ENCODE measurements around the gene SUGT1.
"Not testable (repeated sequence)": the region's sequence is repeated elsewhere in the genome, so short reads cannot be mapped to it uniquely, and the experiment has no call there.

Gene SUGT1

DNA sequence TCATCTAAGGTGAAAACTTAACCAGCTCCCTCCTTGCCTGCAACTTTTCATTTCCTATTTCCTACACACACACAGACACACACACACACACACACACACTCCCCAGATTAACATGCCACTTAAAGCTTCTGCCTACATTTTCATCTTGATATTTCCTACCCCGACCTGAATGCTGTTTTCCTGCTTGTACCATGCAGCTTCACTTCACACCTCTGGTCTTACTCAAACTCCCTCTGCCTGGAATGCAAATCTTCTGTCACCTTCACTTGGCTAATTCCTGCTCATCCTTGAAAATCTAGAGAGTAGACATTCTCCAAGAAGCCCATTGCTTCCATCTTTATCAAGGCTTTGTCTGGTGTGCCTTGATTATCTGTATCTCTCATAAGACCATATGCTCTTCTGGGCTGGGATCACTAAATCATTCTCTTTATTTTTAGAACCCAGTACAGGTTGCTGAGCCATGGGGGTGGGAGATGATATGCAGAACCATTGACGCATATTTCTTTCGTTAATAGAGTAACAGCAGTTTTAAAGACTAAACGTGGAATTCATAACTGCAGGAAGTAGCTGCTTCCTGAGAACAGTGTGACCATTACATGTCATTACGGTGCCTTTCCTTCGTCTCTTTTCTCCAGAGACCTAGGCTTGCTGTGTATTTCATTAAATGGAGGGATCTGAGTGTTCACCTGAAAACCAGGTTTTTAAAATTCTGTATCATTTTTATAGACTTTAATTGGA lies 49.3 kb downstream of the SUGT1 start:
- Mint-ChIP-seq H3K9me3 (no peaks in the 10 kb centered on the region), H3K27ac (no peak overlapping the region), H3K4me1 (ENCODE audit: low read depth) (peaks cover 2% of the 10 kb centered on the region), H3K27me3 (no peaks in the 10 kb centered on the region), H3K36me3 (ENCODE audit: low read depth) (peaks cover 27% of the 10 kb centered on the region), H3K4me3 (no peak overlapping the region)
- no peak for DNase-seq

GRCh38 chr13:52703482-52703881 lies 50.8 kb downstream of the SUGT1 start:
- H3K9me3 Mint-ChIP-seq: no peaks in the 10 kb centered on the region
- no peak overlapping the region for H3K27ac Mint-ChIP-seq
- H3K27me3 Mint-ChIP-seq: no peaks in the 10 kb centered on the region
- H3K4me1 Mint-ChIP-seq (ENCODE audit: low read depth): peaks cover 2% of the 10 kb centered on the region
- no peak overlapping the region for H3K4me3 Mint-ChIP-seq
- peaks cover 11% of the 10 kb centered on the region for H3K36me3 Mint-ChIP-seq (ENCODE audit: low read depth)
- DNase-seq: no peak

- no peaks in the 10 kb centered on the region for H3K9me3 Mint-ChIP-seq
- no peak for DNase-seq
- H3K27ac Mint-ChIP-seq: no peak overlapping the region
- H3K4me3 Mint-ChIP-seq: no peak overlapping the region
- no peaks in the 10 kb centered on the region for H3K27me3 Mint-ChIP-seq
- no peaks in the 10 kb centered on the region for H3K36me3 Mint-ChIP-seq (ENCODE audit: low read depth)
- H3K4me1 Mint-ChIP-seq (ENCODE audit: low read depth): peaks cover 2% of the 10 kb centered on the region
Observed at GRCh38 chr13:52706081-52706480, 53.4 kb downstream of the SUGT1 start.

GRCh38 chr13:52707375-52707774 lies 54.7 kb downstream of the SUGT1 start:
- no peak overlapping the region for H3K27ac Mint-ChIP-seq
- no peaks in the 10 kb centered on the region for H3K4me1 Mint-ChIP-seq (ENCODE audit: low read depth)
- H3K27me3 Mint-ChIP-seq: no peaks in the 10 kb centered on the region
- H3K9me3 Mint-ChIP-seq: no peaks in the 10 kb centered on the region
- DNase-seq: no peak
- H3K36me3 Mint-ChIP-seq (ENCODE audit: low read depth): no peaks in the 10 kb centered on the region
- H3K4me3 Mint-ChIP-seq: no peak overlapping the region

DNA sequence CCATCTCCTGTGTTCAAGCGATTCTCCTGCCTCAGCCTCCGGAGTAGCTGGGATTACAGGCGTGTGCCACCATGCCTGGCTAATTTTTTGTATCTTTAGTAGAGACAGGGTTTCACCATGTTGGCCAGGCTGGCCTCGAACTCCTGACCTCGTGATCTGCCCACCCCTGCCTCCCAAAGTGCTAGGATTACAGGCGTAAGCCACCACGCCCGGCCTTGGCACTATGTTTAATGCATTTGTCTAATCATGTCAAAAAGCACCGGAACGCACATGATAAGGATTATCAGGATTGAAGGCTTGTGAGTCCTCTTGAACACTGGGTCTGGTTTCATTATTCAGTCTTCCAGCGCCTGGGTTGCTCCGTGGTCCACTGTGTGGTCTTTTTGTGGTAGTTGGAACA lies 55.6 kb downstream of the SUGT1 start:
- not testable (repeated sequence) for H3K27ac Mint-ChIP-seq; H3K27me3 Mint-ChIP-seq; H3K4me3 Mint-ChIP-seq; H3K4me1 Mint-ChIP-seq (ENCODE audit: low read depth); H3K36me3 Mint-ChIP-seq (ENCODE audit: low read depth); H3K9me3 Mint-ChIP-seq; DNase-seq

- Mint-ChIP-seq H3K36me3 (ENCODE audit: low read depth) (no peaks in the 10 kb centered on the region), H3K4me1 (ENCODE audit: low read depth) (no peaks in the 10 kb centered on the region), H3K4me3 (no peak overlapping the region), H3K27me3 (no peaks in the 10 kb centered on the region), H3K27ac (no peak overlapping the region), H3K9me3 (no peaks in the 10 kb centered on the region)
- no peak for DNase-seq
Observed at GRCh38 chr13:52711286-52711685, 58.6 kb downstream of the SUGT1 start.

DNA sequence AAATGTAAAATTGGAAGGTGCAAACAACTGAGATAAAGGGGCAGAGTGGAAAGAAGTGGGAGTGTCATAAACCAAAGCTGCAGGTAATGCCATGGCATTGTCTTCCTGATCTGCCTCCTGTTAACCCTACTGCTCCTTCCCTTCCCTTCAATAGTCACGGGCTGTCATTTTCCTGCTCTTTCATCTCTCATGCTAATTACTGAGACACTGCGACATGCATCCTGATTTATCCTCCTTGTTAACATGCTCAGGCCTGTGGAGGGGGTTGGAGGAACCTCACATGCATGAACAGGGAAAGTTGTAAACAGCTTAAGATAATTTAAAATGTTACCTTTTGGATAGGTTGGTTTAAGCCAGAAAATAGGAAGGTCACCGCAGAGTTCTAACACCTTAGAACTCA lies 59.7 kb downstream of the SUGT1 start:
- no peak for DNase-seq
- Mint-ChIP-seq H3K9me3 (no peaks in the 10 kb centered on the region), H3K4me1 (ENCODE audit: low read depth) (no peaks in the 10 kb centered on the region), H3K4me3 (no peak overlapping the region), H3K27ac (no peak overlapping the region), H3K27me3 (peaks cover 6% of the 10 kb centered on the region), H3K36me3 (ENCODE audit: low read depth) (no peaks in the 10 kb centered on the region)

- no peak overlapping the region for H3K4me3 Mint-ChIP-seq
- peaks cover 5% of the 10 kb centered on the region for H3K9me3 Mint-ChIP-seq
- no peak overlapping the region for H3K27ac Mint-ChIP-seq
Observed at GRCh38 chr13:52713894-52714293, 61.3 kb downstream of the SUGT1 start.

DNA sequence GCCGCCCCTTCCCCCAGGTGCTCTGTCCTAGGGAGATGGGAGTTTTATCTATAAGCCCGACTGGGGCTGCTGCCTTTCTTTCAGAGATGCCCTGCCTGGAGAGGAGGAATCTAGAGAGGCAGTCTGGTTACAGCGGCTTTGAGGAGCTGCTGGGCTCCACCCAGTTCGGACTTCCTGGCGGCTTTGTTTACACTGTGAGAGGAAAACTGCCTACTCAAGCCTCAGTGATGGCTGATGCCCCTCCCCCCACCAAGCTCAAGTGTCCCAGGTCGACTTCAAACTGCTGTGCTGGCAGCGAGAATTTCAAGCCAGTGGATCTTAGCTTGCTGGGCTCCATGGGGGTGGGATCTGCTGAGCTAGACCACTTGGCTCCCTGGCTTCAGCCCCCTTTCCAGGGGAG lies 68.3 kb downstream of the SUGT1 start:
- H3K9me3 Mint-ChIP-seq; H3K27ac Mint-ChIP-seq; H3K4me3 Mint-ChIP-seq; H3K36me3 Mint-ChIP-seq (ENCODE audit: low read depth); DNase-seq; H3K4me1 Mint-ChIP-seq (ENCODE audit: low read depth): not testable (repeated sequence)
- peaks cover 43% of the 10 kb centered on the region for H3K27me3 Mint-ChIP-seq

More at GRCh38 chr13:52713894-52714293, 61.3 kb downstream of the SUGT1 start:
- no peak for DNase-seq
- Mint-ChIP-seq H3K27me3 (peaks cover 8% of the 10 kb centered on the region), H3K36me3 (ENCODE audit: low read depth) (no peaks in the 10 kb centered on the region), H3K4me1 (ENCODE audit: low read depth) (no peaks in the 10 kb centered on the region)

DNA sequence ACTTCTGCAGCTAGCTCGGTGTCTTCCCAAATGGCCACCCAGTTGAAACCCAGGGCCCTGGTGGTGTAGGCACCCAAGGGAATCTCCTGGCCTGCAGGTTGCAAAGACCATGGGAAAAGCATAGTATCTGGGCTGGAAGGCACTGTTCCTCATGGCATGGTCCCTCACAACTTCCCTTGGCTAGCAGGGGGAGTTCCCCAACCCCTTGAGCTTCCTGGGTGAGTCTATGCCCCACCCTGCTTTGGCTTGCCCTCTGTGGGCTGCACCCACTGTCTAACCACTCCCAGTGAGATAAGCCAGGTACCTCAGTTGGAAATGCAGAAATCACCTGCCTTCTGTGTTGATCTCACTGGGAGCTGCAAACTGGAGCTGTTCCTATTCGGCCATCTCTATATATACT lies 68.7 kb downstream of the SUGT1 start:
- peaks cover 43% of the 10 kb centered on the region for H3K27me3 Mint-ChIP-seq
- not testable (repeated sequence) for H3K27ac Mint-ChIP-seq; H3K36me3 Mint-ChIP-seq (ENCODE audit: low read depth); H3K9me3 Mint-ChIP-seq; DNase-seq; H3K4me3 Mint-ChIP-seq; H3K4me1 Mint-ChIP-seq (ENCODE audit: low read depth)

DNA sequence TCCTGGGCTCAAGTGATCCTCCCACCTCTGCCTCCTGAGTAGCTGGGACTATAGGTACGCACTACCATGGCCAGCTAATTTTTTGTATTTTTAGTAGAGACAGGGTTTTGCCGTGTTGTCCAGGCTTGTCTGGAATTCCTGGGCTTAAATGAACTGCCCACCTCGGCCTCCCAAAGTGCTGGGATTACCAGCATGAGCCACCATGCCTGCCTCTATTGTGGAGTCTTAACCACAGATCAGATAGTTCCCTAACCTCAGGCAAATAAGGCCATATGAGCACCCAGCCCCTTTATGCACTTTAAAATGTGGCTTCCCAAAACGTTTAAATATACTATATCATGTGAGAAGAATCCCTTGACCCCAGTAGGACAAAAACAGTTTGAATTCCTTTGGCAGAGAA lies 70.5 kb downstream of the SUGT1 start:
- Mint-ChIP-seq H3K9me3 (peaks cover 10% of the 10 kb centered on the region), H3K4me1 (ENCODE audit: low read depth) (no peaks in the 10 kb centered on the region), H3K27me3 (peaks cover 40% of the 10 kb centered on the region), H3K27ac (no peak overlapping the region), H3K36me3 (ENCODE audit: low read depth) (no peaks in the 10 kb centered on the region), H3K4me3 (no peak overlapping the region)
- no peak for DNase-seq

DNA sequence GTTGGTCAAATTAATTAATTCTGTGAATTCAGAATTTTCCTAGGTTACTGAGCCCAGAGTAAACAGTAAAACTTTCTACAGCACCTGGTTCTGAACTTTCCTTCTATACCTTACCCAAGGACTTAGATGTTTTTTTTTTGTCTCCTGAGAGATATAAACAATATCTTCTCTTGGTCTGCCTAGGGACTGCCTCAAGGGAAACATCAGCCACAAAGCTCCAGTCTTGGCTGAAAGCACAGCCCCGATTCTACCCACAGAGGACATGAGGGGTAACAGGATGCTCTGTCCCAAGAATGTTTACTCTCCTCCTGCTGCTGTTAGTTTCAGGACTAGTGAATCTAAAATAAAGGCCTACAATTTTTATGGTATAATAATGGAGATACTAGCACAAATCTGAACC lies 72.7 kb downstream of the SUGT1 start:
- H3K27me3 Mint-ChIP-seq: peaks cover 28% of the 10 kb centered on the region
- no peaks in the 10 kb centered on the region for H3K4me1 Mint-ChIP-seq (ENCODE audit: low read depth)
- no peak for DNase-seq
- no peaks in the 10 kb centered on the region for H3K36me3 Mint-ChIP-seq (ENCODE audit: low read depth)
- H3K4me3 Mint-ChIP-seq: no peak overlapping the region
- no peak overlapping the region for H3K27ac Mint-ChIP-seq
- H3K9me3 Mint-ChIP-seq: no peaks in the 10 kb centered on the region

- no peaks in the 10 kb centered on the region for H3K9me3 Mint-ChIP-seq
- H3K36me3 Mint-ChIP-seq (ENCODE audit: low read depth): no peaks in the 10 kb centered on the region
- no peaks in the 10 kb centered on the region for H3K4me1 Mint-ChIP-seq (ENCODE audit: low read depth)
- H3K27me3 Mint-ChIP-seq: peaks cover 24% of the 10 kb centered on the region
- H3K27ac Mint-ChIP-seq: no peak overlapping the region
- H3K4me3 Mint-ChIP-seq: no peak overlapping the region
- no peak for DNase-seq
Observed at GRCh38 chr13:52726258-52726657, 73.6 kb downstream of the SUGT1 start.

GRCh38 chr13:52734075-52734623 lies 81.5 kb downstream of the SUGT1 start:
- DNase-seq: no peak
- no peak overlapping the region for H3K4me3 Mint-ChIP-seq
- H3K27ac Mint-ChIP-seq: no peak overlapping the region
- H3K27me3 Mint-ChIP-seq: peaks cover 18% of the 10 kb centered on the region
- no peaks in the 10 kb centered on the region for H3K36me3 Mint-ChIP-seq (ENCODE audit: low read depth)
- peaks cover 2% of the 10 kb centered on the region for H3K4me1 Mint-ChIP-seq (ENCODE audit: low read depth)
- no peaks in the 10 kb centered on the region for H3K9me3 Mint-ChIP-seq

- Mint-ChIP-seq H3K4me3 (no peak overlapping the region), H3K36me3 (ENCODE audit: low read depth) (no peaks in the 10 kb centered on the region), H3K27me3 (peaks cover 40% of the 10 kb centered on the region), H3K9me3 (no peaks in the 10 kb centered on the region), H3K4me1 (ENCODE audit: low read depth) (peaks cover 4% of the 10 kb centered on the region), H3K27ac (no peak overlapping the region)
- no peak for DNase-seq
Observed at GRCh38 chr13:52736891-52737290, 84.3 kb downstream of the SUGT1 start.
